Measurements from ENCODE around the gene MICAL2.

GRCh38 chr11:12259956-12260355, 149.6 kb downstream of the MICAL2 start:
- TF ChIP-seq CTCF (IDR thresholded peaks at IDR 0.05) (no peak), ZFX (IDR thresholded peaks at IDR 0.05; ENCODE audit: borderline replicate concordance) (no peak)

Data from 22Rv1 (cell line).